CD14-positive monocyte (primary cell): ENCODE results near the gene CASP9. TPM values are rescaled to one million over a fixed set of nuclear protein-coding genes. Genes with fewer than 3 reads are reported as not detected.

Source experiments
- DNase-seq, 3 donors: peaks; one replicate each; pipeline ENCODE4 v3.0.0-alpha.2; 2011 to 2022
- H2AFZ ChIP-seq: 2 replicates; pipeline ENCODE4 v1.6.0; 2012; ENCODE audit warnings: mild to moderate bottlenecking, low read depth, low read length, inconsistent platforms; ENCODE audit not compliant: insufficient read depth, poor library complexity, severe bottlenecking
- H3K27ac ChIP-seq, 2 donors: 1 replicate in 1 of 2; 2 replicates in 1 of 2; pipeline ENCODE4 v1.5.1; 2012 to 2013; ENCODE audit warnings: low read length in 2 of 2, control low read depth in 1 of 2, inconsistent platforms in 1 of 2, low read depth in 1 of 2, mild to moderate bottlenecking in 1 of 2
- H3K27me3 ChIP-seq, 2 donors: one replicate each; pipeline versions ENCODE4 v1.6.0 to v1.6.1; 2011 to 2013; ENCODE audit warnings: low read length in 2 of 2; ENCODE audit not compliant: control insufficient read depth in 2 of 2, insufficient read depth in 2 of 2
- H3K36me3 ChIP-seq, 2 donors: replicated peaks in 1 of 2; 1 replicate in 1 of 2; 2 replicates in 1 of 2; pipeline versions ENCODE4 v1.5.1 to v1.6.1; 2012 to 2013; ENCODE audit warnings: low read length in 2 of 2, control low read depth in 1 of 2, inconsistent platforms in 1 of 2, mild to moderate bottlenecking in 1 of 2; ENCODE audit not compliant: insufficient read depth in 2 of 2, control insufficient read depth in 1 of 2
- H3K4me1 ChIP-seq, 2 donors: 1 replicate in 1 of 2; 2 replicates in 1 of 2; pipeline versions ENCODE4 v1.5.1 to v1.6.1; 2012 to 2013; ENCODE audit warnings: low read length in 2 of 2, control low read depth in 1 of 2, inconsistent platforms in 1 of 2, mild to moderate bottlenecking in 1 of 2, moderate library complexity in 1 of 2; ENCODE audit not compliant: insufficient read depth in 2 of 2, control insufficient read depth in 1 of 2
- H3K4me2 ChIP-seq: replicated peaks from 2 replicates; pipeline ENCODE3; 2012; ENCODE audit warnings: low read length, moderate library complexity, mild to moderate bottlenecking; ENCODE audit not compliant: poor library complexity, severe bottlenecking; ENCODE audit errors: extremely low read depth
- H3K4me3 ChIP-seq, 3 experiments: fragments of 200-600 bp in 1 of 3; sonication (generic) in 1 of 3; replicated peaks in 1 of 3; 1 replicate in 2 of 3; 2 replicates in 1 of 3; pipeline ENCODE4 v1.5.1; 2011 to 2013; ENCODE audit warnings: low read length in 3 of 3, mild to moderate bottlenecking in 3 of 3, control low read depth in 2 of 3, low read depth in 2 of 3, inconsistent platforms in 1 of 3, moderate library complexity in 1 of 3
- H3K79me2 ChIP-seq: 2 replicates; pipeline ENCODE4 v1.6.0; 2012; ENCODE audit warnings: mild to moderate bottlenecking, control low read depth, inconsistent platforms, low read length, moderate library complexity; ENCODE audit not compliant: insufficient read depth
- H3K9ac ChIP-seq: 2 replicates; pipeline ENCODE4 v1.6.0; 2017; ENCODE audit warnings: low read length, mild to moderate bottlenecking; ENCODE audit not compliant: insufficient read depth, poor library complexity, severe bottlenecking
- H3K9me3 ChIP-seq, 2 donors: replicated peaks in 1 of 2; 1 replicate in 1 of 2; 2 replicates in 1 of 2; pipeline versions ENCODE4 v1.5.1 to v1.6.1; 2012 to 2013; ENCODE audit warnings: low read length in 2 of 2, control low read depth in 1 of 2; ENCODE audit not compliant: control insufficient read depth in 1 of 2, insufficient read depth in 1 of 2
- H4K20me1 ChIP-seq: 2 replicates; pipeline ENCODE4 v1.6.0; 2012; ENCODE audit warnings: mild to moderate bottlenecking, low read length, control low read depth, moderate library complexity; ENCODE audit not compliant: insufficient read depth
- H3K27ac Mint-ChIP-seq, 7 donors: one replicate each; pipeline ENCODE4 v1.8.0; 2020; ENCODE audit warnings: mild to moderate bottlenecking in 7 of 7, mixed read lengths in 7 of 7, moderate library complexity in 6 of 7, inconsistent platforms in 2 of 7
- H3K27me3 Mint-ChIP-seq, 3 donors: one replicate each; pipeline ENCODE4 v1.8.0; 2021 to 2022; ENCODE audit warnings: low read depth in 3 of 3, mild to moderate bottlenecking in 3 of 3, mixed read lengths in 3 of 3, moderate library complexity in 3 of 3, inconsistent platforms in 1 of 3
- H3K36me3 Mint-ChIP-seq, 2 donors: one replicate each; pipeline ENCODE4 v1.8.0; 2020; ENCODE audit warnings: mixed read lengths in 2 of 2, inconsistent platforms in 1 of 2, mild to moderate bottlenecking in 1 of 2
- H3K4me1 Mint-ChIP-seq: one replicate; pipeline ENCODE4 v1.8.0; 2020; ENCODE audit warnings: mild to moderate bottlenecking, mixed read lengths
- H3K4me3 Mint-ChIP-seq, 2 donors: one replicate each; pipeline ENCODE4 v1.8.0; 2020; ENCODE audit warnings: mild to moderate bottlenecking in 2 of 2, mixed read lengths in 2 of 2, moderate library complexity in 1 of 2
- H3K9me3 Mint-ChIP-seq, 7 donors: one replicate each; pipeline ENCODE4 v1.8.0; 2020 to 2022; ENCODE audit warnings: mixed read lengths in 7 of 7, mild to moderate bottlenecking in 6 of 7, moderate library complexity in 6 of 7, inconsistent platforms in 2 of 7
- WGBS: methylation state at CpG from one replicate; pipeline ENCODE4 v1.1.5; 2013; ENCODE audit warnings: missing lambda C conversion rate; ENCODE audit not compliant: insufficient coverage; 5-methylcytosine and 5-hydroxymethylcytosine counted together
- intact Hi-C, 2 donors: fragments of 100-400 bp; cut with micrococcal nuclease; formaldehyde crosslinking; loops; one replicate each; pipeline versions ENCODE4 v1.15.0 to v1.15.1; 2023
- polyA plus RNA-seq, 3 donors: library from polyadenylated mRNA; depleted of rRNA in 1 of 3; unstranded in 2 of 3; stranded (reverse) in 1 of 3; fragments of 300-500 nt in 2 of 3; fragments of >200 nt in 1 of 3; fragmentation: Illumina TruSeq in 2 of 3; gene quantifications; 1 replicate in 2 of 3; 2 replicates in 1 of 3; pipeline ENCODE4 v1.2.3, GENCODE V29; 2012 to 2021
- TF ChIP-seq, protein P1 (sequence below): fragments of 200-600 bp; IDR thresholded peaks from one replicate; pipeline ENCODE4 v1.8.0; 2022; ENCODE audit warnings: antibody characterized with exemption, mild to moderate bottlenecking

Gene CASP9
- polyA plus RNA-seq, 3 donors: 15.1 to 21.5 (median 21.0) TPM

DNA sequence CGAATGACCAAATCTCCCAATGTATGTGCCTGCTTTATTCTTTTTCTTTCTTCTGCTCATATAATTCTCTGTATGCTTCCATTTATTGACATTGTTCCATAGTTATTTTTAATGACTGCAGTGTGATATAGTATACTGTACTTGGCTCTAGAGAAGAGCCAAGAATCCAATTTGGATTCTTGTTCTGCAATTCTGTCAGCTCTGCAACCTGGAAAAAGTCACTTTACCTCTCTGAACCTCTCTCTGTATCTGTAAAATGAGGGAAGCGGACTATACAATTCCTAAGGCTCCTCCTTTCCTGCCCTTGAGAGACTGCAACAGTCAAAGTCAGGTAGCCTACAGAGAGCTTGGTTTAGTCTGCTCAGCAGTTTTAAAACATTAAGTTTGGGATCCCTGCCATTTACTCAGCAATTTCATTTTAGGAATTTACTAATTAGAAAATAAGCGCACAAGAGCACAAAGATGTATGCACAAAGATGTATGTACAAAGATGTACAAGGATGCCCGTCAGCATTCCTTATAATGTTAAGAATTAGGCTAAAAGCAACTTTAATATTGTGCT lies 17.3 kb upstream of the CASP9 start:
- Mint-ChIP-seq H3K27me3 (peaks cover 0 to 3% (median 0%) of the 10 kb centered on the region in 3 donors), H3K4me1 (no peaks in the 10 kb centered on the region), H3K4me3 (no peak overlapping the region), H3K9me3 (no peaks in the 10 kb centered on the region), H3K27ac (no peak overlapping the region), H3K36me3 (peaks cover 70 to 87% of the 10 kb centered on the region in 2 donors)
- Histone ChIP-seq H3K27me3 (no peaks in the 10 kb centered on the region), H3K4me3 (no peak overlapping the region), H3K27ac (no peak overlapping the region), H4K20me1 (no peaks in the 10 kb centered on the region), H3K4me2 (no peak overlapping the region), H3K4me1 (no peaks in the 10 kb centered on the region), H3K9me3 (no peaks in the 10 kb centered on the region), H2AFZ (no peak overlapping the region), H3K36me3 (peaks cover 83 to 93% of the 10 kb centered on the region in 2 donors), H3K9ac (no peak overlapping the region), H3K79me2 (no peaks in the 10 kb centered on the region)
- TF ChIP-seq, protein P1, sequence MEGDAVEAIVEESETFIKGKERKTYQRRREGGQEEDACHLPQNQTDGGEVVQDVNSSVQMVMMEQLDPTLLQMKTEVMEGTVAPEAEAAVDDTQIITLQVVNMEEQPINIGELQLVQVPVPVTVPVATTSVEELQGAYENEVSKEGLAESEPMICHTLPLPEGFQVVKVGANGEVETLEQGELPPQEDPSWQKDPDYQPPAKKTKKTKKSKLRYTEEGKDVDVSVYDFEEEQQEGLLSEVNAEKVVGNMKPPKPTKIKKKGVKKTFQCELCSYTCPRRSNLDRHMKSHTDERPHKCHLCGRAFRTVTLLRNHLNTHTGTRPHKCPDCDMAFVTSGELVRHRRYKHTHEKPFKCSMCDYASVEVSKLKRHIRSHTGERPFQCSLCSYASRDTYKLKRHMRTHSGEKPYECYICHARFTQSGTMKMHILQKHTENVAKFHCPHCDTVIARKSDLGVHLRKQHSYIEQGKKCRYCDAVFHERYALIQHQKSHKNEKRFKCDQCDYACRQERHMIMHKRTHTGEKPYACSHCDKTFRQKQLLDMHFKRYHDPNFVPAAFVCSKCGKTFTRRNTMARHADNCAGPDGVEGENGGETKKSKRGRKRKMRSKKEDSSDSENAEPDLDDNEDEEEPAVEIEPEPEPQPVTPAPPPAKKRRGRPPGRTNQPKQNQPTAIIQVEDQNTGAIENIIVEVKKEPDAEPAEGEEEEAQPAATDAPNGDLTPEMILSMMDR: no peak
- WGBS: no CpG with 5 or more reads among the region's 4 CpGs
- intact Hi-C loops: no loop called here
- no peak for DNase-seq

DNA sequence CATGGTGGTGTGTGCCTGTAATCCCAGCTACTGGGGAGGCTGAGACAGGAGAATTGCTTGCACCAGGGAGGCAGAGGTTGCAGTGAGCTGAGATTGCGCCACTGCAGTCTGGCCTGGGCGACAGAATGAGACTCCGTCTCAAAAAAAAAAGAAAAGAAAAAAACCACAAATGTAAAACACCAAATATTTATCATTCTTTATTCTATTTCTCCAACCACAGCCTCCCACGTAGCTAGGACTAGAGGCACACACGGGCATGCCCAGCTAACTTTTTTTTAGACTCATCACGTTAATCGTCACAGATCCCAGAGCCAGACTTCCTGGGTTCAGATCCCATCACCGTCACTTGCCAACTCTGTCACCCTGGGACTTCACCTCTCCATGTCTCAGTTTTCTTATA lies 16.2 kb upstream of the CASP9 start:
- H3K36me3 ChIP-seq: peaks cover 74 to 95% of the 10 kb centered on the region in 2 donors
- Mint-ChIP-seq H3K9me3 (no peaks in the 10 kb centered on the region), H3K36me3 (peaks cover 66 to 87% of the 10 kb centered on the region in 2 donors), H3K4me3 (no peak overlapping the region), H3K27ac (peak overlapping the region in 1 of 7 donors; percentile 69), H3K4me1 (no peaks in the 10 kb centered on the region), H3K27me3 (no peaks in the 10 kb centered on the region)
- H2AFZ ChIP-seq: no peak overlapping the region
- no peak overlapping the region for H3K4me3 ChIP-seq
- no peaks in the 10 kb centered on the region for H3K79me2 ChIP-seq
- intact Hi-C loops: no loop called here
- no peaks in the 10 kb centered on the region for H3K9me3 ChIP-seq
- H3K9ac ChIP-seq: no peak overlapping the region
- H4K20me1 ChIP-seq: no peaks in the 10 kb centered on the region
- DNase-seq: no peak
- H3K4me1 ChIP-seq: no peaks in the 10 kb centered on the region
- H3K27ac ChIP-seq: no peak overlapping the region
- WGBS: 87% methylated on average over 4 of the region's 8 CpGs
- TF ChIP-seq, protein P1: no peak
- no peaks in the 10 kb centered on the region for H3K27me3 ChIP-seq
- H3K4me2 ChIP-seq: no peak overlapping the region
